ENCODE measurements around the gene SMURF1.

SMURF1 gene

DNA sequence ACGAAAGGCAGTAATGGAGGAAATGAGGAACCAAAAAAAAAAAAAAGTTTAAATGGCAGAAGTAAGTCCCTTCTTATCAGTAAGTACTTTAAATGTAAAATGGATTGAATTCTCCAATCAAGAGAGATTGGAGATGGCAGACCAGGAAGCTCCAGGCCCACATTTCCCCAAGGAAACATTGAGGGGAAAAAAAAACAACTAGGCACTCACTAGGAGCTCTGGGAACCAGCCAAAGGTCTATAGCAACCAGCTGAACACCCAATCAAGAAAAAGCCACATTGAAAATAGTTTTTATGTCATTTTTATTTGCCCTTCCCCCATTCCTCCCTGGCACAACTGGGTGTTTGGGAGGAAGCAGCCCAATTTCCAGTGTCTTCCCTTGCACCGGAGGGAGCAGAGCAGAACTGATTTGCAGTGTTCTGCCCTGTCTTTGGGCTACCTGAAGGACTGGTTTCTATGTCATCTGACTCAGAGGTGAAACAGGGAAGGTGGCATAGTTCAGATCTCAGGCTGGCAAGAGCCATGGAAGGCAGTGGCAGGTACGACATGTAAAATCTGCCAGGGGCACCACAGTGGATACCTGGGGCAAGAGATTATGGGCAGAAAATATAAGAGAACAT, 121.9 kb downstream of the SMURF1 start:
- DNase-seq = no peak

DNA sequence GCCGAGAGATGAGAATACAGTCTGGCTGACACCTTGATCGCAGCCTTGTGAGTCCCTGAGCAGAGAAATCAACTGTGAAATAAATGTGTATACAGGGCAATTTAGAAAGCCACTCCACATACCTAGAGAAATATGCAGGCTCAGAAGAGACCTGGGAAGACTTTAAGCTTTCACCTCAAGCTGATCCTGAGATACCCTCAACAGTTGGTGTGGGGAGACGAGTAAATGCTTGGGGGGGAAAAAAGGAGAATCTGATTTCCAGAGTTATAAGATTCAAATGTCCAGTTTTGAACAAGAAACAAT, 123.5 kb downstream of the SMURF1 start:
- DNase-seq = no peak

DNA sequence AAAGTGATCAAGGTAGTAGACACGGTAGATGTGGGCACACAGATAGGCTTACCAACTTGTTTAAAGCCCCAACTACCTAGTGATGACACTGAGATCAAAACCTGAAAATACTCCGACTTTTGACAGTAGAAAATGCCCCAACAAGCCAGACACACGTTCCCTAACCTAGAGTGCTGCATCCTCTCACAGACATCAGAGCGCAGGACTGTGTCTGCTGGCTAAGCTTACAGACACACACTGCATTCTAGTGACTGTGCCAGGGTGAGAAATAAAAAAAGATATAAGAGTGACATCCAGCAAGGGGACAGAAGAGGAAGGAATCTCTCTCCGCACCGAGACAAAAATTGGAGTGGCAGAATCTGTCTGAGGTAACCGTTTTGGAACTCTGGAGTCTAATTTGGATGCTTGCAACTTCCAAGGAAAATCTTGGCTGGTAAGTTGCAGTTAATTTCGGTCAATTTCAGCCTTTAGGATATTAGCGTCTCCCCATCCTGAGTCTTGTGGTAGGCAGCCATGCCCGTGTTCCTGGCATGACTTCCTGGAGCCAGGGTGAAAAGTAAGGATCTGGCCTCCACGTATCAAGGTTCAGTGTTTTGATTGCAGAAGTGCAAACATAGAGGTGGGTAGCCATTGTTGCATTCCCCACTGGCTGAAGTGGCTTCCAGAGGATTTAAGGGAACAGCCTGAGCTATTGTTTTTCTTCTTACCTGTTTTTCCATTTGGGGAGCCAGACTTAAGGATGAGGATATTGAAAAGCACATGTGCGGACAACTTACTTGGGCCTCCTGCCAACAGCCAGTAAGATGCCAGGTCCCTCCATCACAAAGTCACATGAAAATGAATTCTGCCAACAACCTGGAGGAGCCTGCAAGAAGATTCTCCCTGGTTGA, 124.1 kb downstream of the SMURF1 start:
- DNase-seq = no peak

DNA sequence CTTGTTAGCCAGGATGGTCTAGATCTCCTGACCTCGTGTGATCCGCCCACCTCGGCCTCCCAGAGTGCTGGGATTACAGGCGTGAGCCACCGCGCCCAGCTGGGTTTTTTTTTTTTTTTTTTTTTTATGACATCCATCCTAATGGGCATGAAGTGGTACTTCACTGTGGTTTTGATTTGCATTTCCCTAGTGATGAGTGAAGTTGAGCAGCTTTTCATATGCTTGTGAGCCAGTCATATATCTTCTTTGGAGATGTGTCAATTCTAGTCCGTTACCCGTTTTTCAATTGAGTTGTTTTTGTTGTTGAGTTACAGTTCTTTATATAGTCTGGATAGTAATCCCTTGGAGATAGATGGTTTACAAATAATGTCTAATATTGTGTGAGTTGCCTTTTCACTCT, 127.7 kb downstream of the SMURF1 start:
- DNase-seq = no peak

DNA sequence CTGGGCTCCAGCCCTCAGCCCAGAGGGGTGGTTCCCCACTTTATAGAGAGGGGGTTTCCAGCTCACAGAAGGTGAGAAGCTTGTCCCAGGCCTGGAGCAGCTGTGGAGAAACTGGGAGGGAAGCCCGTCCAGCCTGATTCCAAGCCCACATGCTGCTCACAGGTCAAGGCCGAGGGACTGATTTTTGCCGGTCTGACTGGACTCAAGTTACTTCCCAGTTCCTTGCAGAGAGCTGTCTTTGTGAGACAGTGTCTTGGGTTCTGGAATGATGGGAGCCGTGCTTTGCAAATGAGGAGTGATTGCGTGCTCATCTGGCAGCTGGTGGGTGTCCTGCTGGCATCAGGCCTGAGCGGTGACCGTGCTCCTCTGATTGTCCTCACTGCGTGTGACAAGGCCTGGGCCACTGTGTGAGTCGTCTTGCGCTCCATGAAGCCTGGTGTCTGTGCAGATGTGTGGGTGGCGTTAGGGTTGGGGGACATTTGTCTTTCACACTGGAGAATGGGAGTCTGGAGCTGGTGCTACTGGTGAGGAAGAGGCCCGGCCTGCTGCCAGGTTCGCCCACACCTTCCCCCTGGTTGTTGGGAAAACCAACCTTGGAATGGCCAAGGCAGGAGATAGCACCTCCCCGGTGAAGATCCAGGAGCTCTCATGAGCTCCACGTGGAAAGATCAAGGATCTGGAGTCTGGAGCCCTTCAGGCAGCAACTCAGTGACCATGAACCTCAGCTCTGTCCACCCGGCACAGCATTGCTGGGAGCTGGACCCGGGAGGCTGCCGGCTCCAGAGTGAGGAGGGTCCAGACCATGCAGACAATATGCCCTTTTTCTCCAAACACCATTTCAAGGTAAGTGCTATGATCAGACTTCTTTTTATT, 129.6 kb downstream of the SMURF1 start:
- no peak for DNase-seq

DNA sequence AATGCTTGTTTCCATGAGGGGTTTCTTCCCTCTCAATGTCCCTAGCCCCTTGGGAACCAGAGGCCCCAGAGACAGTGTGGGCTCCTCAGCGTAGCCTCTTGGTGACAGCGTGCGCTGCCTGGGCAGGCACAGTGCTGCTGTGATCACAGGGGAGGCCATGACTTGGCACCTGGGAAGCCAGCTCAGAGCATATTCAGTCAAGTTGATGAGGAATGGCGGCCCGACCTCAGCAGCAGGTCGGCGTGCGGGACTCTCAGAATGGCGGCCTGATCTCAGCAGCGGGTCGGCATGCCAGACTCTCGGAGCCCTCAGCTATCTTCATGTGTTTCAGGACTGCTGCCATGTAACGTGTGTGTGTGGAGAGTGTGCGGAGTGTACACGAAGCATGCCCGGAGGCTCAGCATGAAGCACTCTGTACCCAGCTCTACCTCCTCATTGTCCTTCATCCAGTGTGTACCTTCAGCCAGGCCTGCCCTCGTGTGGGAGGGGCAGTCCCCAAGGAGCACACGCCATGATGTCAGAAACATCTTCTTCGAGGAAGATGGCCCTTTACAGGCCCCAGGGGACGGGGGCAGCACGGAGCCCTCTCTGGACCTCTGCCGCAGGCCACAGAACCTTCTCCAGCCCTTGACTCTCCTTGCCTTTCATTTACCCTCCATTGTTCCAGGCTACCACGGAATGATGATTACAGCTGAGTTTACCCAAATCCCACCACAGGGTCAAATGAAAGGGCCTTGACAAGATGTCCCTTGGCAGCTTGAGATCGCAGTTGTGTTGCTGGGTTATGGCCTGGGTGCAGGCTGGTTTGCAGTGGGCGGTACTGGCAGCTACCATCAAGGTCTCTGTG, 130.4 kb downstream of the SMURF1 start:
- DNase-seq = no peak

DNA sequence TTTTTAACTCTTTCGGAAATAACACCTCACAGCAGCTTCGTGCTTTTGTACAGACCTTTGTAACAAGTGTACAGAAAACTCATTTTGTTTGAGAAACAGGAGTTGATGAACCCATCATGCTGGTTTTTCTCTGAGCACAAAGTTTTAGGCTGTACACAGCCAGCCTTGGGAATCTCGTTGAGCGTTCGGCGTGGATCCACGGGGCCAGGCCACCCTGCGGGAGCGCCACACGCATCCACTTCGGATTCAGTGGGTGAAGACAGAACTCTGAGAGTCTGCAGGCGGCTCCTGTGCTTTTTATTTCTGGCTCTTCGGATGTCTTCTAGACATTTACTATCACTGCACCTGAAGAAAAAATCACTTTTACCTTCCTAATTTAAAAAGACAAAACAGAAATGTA, 131.2 kb downstream of the SMURF1 start:
- DNase-seq = no peak

DNA sequence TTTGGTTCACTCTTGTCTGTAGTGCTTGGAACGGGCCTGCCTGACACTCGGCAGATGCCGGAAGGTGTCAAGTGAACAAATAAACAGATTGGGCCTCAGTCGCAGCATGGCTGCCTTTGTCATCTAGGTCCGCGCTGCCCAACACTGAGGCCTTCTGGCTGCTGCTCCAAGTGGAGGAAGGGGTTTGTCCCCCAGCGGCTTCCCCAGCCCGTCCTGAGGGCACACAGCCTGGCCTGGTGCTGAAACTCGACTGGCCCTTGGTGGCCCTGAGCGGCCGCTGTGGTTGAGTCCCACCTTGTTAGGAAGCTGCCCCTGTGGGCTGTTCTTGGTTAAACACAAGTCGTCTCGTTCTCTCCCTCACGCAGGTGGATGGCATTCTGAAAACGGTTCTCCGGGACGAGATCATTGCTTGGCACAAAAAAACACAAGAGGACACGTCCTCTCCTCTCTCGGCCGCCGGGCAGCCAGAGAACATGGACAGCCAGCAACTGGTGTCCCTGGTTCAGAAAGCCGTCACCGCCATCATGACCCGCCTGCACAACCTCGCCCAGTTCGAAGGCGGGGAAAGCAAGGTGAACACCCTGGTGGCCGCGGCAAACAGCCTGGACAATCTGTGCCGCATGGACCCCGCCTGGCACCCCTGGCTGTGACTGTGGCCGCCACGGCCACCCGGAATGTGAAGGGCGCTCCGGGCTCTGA, 132.1 kb downstream of the SMURF1 start:
- DNase-seq = no peak

DNA sequence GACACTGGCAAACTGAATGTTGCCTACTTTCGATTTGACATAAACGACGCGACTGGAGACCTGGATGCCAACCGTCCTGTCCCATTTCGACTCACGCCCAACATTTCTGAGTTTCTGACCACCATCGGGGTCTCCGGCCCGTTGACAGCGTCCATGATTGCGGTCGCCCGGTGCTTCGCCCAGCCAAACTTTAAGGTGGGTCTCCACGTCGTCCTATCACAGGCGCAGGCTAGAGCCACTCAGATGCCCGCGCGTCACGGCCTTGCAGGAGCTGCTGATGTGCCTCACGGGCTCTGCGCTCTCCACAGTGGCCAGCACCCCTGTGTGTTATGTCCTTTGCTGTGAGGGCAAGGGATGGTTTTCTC, 132.6 kb downstream of the SMURF1 start:
- DNase-seq = no peak

DNA sequence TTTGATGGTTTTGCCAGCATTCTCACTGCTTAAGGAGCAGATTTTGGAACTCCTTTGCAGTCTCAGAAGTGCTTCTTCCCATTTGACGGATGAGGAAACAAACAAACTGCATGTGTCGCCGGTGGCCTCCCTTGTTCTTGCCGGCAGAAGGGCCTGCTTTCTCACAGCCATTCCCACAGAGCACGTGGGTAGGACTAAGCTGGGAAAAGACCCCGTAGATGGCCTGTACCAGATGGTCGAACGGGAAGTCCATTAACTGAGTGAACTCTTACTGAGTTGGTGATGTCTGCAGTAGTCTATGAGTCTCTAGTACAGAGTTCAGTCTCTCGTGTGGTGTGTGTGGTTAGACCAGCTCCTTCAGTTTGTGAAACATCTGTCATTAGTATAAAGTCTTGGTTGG, 133.6 kb downstream of the SMURF1 start:
- DNase-seq = no peak

DNA sequence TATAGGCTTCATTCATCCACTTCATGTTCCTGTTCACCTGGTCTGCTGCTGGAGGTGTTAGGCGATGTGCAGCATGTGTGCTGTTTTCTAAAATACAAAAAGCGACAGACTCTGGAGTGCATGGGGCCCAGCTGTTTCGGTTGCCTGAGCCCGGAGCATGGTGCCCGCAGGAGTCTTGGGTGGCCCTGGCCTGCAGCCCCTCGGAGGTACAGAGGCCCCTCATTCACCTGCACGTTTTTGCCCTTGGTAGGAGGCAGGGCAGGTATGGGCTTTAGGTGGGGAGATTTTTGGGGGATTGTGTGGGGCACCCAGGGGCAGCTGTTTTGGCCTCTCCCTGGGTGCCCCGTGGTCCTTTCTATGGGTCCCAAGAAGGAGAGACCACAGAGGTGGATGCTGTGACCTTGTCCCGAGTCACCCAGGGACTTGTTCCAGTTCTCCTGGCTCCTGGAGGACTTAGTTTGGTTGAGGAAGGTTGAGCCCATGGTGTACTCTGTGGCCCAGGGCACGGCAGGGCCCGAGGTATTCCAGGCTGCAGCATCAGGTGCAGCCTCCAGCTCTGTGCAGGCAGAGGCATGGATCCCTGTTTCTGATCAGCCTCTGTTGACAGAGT, 134.9 kb downstream of the SMURF1 start:
- no peak for DNase-seq

DNA sequence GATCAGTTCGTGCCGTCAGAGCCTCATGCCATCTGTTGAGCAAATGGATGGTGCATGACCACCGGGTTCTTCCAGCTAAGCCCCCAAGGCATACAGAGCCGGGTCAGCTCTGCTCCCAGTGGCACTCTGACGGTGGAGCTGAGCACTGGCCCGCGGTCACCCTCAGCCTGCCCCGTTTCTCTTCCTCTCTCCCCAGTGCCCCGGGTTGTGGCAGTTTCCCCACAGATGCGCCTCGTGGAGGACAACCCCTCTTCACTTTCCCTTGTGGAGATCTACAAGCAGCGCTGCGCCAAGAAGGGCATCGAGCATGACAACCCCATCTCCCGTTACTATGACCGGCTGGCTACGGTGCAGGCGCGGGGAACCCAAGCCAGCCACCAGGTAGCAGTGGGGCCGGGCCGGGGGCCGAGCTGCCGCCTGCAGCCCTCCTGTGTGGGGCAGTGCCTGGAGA, 135.7 kb downstream of the SMURF1 start:
- no peak for DNase-seq

DNA sequence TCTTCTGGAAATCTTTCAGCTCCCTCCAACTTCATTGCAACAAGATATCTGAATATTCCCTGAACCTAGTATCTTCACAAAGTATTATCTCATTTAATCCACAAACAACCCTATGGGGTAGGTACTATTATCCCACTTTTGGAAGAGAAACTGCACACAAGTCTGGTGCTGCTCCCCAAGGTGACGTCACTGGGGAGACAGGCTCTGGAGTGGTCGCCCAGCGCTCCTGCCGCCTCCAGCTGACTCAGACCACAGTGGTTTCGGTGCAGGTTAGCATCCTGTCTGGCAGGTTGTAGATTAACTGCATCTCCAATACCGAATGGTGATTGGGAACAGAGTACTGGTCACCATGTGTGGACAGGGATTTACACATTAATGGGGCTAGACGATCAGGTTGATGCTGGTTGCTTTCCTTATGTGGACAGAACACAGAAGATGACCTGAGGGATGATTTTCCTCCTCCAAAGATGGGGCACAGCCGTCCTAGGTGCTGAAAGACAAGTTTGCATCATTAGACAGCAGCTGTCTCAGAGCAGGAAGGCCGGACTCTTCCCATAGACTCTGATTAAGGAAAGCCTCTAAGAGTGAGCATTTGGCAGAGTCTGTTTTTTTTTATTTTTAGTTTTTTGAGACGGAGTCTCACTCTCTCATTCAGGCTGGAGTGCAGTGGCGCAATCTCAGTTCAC, 137.0 kb downstream of the SMURF1 start:
- no peak for DNase-seq

DNA sequence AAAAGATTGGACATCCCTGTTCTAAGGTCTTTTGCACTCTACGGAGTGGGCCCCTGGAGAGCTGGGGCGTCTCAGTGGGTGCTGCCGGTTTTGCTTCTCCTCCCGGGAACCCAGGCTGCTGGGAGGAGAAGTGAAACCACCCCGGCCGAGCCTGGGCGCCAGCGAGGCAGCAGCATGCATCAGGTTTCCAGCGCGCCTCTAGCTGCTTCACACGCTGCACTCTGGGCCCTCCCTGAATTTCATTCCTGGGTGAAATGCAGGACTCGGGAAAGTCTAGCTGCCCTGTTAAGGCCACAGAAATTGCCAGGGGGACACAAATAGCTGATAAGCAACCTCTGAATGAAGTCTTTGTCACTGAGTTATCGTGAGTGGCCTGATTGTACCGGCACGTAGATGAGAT, 138.1 kb downstream of the SMURF1 start:
- no peak for DNase-seq

DNA sequence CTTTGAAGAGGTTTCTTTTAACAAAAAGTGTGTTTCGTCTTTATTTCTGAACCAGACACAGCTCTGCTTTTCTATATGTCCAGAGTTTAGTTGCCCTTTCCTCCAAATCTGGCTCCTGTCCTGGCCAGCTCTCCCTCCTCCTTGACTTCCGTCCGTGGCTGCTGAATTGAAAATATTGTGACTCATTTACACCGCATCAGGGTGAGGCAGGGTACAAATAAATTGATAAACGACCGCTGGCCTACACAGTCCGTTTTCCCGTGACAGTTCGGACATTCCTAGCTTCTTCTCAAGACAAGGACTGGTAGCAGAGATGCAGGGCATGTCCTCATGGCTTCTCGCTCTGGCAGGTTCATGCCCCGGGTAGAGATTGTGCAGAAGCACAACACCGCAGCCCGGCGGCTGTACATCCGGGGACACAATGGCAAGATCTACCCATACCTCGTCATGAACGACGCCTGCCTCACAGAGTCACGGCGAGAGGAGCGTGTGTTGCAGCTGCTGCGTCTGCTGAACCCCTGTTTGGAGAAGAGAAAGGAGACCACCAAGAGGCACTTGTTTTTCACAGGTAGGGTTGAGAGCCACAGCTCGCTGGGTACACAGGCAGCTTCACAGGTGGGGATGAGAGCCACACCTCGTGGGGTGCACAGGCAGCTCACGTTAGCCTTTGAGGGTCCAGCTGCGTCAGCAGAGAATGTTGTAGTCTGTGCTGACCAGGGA, 139.0 kb downstream of the SMURF1 start:
- DNase-seq = no peak

DNA sequence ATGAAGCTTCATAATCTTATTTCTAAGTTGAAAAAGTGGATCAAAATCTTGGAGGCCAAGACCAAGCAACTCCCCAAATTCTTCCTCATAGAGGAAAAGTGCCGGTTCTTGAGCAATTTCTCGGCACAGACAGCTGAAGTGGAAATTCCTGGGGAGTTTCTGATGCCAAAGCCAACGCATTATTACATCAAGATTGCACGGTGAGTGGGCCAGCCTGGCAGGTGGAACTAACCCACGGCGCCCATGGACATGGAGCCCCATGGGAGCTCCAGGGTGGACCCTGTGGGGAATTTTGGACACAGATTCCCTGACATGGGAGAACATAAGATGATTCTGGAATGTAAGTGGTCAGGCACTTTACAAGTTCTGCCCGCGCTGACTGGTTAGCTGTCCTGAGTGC, 139.7 kb downstream of the SMURF1 start:
- no peak for DNase-seq

DNA sequence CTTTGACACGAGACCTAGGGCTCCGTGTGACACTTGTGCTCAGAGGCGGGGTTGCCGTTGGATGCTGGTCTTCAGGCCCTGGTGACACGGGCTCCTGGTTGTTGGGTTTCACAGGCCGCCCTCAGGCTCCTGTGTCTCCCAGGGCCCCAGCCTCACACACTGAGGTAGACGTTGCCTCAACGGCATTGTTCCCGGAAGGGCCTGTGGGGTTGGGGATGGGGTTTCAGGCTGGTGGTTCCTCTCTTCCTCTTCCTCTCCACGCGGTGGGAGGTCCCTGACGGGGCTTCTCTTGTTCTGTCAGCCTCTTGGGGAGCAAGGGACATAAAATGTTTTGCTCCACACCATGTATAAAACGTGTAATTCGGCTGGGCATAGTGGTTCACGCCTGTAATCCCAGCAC, 140.5 kb downstream of the SMURF1 start:
- no peak for DNase-seq

DNA sequence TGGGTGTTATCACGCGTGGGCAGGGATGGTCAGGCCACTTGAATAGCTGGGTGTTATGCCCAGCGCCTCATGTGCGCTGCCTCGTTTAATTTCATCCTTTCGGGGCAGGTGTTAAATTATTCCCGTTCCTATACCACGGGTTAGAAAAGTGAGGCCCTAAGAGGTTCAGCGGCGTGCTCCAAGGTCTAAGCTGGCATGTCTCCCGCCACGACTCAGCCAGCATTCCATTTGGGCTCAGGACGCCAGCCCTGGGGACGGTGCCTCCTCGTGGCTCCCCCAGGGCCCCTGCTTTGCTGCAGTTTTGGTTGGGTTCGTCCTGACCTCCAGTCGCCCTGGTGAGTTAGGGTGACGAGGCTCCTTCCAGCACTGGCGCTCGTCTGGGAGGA, 141.1 kb downstream of the SMURF1 start:
- DNase-seq = no peak

DNA sequence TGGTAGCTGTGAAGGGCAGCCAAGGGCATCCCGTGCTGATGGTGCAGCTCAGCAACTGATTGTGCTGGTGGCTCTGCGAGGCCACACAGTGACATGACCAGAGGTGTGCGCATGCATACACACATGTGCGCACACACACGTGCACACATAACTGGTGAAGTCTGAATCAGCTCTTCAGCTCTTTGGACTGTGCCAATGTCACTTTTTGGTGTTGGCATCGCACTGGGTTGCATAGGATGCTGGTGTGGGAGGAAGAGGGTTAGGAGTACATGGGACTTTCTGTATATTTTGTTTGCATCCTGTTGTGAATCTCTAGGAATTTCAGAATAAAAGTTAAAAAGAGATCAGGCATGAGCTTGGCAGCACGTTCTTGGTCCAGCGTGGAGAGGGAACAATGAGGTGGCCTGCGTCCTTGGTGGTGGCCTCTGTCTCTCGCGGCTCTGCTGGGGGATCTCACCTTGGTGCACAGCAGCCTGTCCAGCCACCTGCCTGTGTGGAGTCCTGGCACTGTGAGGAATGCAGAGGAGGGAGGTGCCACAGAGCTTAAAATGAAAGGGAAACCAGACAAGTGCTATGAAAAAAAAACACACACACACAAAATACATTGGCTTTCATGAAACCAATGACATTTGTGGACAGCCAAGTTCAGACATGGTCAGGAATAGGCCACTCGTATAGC, 141.6 kb downstream of the SMURF1 start:
- DNase-seq = no peak
